Hematopoietic multipotent progenitor cell treated with erythropoietin and hydrocortisone succinate and interleukin-3 and kit ligand, for 6 days (in vitro differentiated cells): ENCODE data around the gene CER1.

Experiments
- DNase-seq: peaks from one replicate; pipeline ENCODE4 v3.0.0-alpha.2; 2015

CER1 gene, protein sequence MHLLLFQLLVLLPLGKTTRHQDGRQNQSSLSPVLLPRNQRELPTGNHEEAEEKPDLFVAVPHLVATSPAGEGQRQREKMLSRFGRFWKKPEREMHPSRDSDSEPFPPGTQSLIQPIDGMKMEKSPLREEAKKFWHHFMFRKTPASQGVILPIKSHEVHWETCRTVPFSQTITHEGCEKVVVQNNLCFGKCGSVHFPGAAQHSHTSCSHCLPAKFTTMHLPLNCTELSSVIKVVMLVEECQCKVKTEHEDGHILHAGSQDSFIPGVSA

DNA sequence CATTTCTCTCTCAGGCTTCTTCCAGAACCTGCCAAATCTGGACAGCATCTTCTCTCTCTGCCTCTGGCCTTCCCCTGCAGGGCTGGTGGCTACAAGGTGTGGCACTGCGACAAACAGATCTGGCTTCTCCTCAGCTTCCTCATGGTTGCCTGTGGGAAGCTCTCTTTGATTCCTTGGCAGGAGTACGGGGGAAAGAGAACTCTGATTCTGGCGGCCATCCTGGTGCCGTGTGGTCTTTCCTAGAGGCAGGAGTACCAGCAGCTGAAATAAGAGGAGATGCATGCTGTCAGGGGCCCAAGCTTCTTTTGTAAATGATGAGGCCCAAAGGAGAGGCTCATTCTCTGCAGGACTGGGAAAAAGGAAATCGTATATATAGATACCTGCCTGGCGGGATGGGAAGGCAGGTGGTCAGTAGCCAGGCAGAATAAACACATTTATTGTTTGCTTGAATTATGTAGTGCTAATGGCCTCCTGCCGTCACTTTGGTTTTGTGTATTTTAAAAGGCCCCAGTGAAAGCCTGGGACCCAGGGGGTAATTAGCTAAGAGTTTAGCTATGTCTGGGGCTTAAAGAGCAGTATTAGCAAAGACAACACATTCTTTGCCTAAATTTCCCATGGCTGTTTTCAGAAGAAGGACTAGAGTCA, at the start of gene CER1:
Gene CER1 (minus strand): TSS at position 343 of the 645 bp plus-strand sequence. CDS start 61 bp downstream, at position 282.
- DNase-seq = no peak

DNA sequence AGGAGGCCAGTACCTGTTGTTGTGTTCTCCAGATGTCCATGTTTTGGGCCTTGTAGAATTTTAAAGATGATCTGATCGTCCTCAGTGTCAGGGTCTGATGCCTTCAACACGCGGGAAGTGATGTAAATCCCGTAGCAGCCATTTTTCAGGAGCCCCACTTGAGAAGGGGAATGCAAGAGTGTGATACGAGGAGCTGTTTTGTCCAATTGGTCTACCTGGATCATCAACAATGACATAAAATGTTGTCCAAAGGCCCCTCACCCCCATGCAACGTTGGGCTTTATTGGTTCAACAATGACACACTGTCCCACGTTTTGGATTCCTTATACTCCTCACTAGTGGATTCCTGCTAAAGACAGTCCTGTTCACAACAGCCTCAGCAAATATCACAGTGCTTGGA, 48.1 kb upstream of the CER1 start:
- no peak for DNase-seq

DNA sequence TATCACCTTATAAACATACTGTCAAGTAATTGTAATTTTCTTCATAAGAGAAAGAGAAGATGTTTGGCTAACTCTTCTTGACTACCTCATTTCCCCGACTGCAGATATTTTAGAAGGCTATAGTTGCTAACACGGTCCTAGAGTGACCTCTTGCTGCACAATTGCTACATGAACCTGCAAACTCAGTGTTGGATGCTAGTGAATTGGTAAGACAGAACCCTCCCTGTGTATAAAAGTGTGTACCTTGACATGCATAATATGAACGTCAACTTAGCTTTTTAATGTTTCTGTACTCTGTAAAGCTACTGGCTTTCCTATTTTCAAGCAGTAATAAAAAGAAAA, 46.7 kb upstream of the CER1 start:
- peak; percentile 39 for DNase-seq

DNA sequence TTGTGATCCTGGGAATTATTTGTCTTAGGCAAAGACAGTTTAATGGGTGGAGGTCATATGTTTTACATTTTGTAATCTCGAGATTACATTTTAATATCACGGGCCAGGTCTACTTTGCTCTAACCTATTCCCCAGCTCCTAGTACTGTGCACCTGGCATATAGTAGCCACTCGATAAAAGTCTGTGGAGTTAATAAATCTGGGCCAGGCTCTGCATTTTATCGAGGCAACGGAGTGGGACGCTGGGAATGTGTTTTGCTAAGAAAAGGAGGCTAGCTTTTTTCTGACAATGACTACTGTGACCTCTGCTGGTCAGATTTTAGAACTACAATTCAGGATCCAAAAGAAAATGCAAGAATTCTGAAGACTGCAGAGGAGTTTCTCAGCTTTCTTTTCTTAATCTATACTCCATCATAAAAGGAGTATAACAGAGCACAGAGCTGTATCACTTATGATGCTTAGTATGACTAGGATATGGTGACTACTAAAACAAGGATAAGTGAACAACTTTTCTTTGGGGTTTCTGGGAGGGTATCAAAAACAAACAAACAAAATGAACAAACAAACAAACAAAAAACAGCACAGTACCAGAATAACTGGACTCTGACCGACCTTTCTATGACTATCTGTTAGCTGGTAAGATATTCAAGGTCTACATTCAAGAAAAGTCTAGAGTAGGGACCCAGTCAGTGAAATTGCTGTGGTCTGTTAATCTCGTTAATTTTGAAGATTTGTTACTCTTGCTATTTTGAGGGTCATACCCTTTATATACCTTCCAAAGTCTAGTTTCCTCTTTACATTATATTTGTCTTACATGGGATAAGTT, 46.1 kb upstream of the CER1 start:
- DNase-seq = peak; percentile 68

DNA sequence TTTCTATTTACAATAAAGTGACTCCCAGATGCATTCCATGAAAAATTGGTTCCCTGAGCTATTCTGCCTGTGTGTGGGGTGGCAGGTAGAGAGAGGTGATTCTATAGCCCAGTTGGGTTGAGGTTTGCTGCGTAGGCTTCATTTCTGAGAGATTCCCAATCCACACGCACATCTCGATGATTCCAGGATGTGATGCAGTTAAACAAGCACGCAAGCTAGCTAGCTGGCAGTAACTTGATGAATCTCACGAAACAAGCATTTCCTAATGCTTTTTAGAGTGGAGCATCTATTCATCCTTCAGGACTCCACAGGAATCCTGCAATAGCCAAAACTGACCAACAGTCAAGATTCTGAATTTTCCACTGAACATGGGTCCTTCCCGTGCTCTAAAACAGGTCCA, 43.8 kb upstream of the CER1 start:
- DNase-seq = no peak

DNA sequence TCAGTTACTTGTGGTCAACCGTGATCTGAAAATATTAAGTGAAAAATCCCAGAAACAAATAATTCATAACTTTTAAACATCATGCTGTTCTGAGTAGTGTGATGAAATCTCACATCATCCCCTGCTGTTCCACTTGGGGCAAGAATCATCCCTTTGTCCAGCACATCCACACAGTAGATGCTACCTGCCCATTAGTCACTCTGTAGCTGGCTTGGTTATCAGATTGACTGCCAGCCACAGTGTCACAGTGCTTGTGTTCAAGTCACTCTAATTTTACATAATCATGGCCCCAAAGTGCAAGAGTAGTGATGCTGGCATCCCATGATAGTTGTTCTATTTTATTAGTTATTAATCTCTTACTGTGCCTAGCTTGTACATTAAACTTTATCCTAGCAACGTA, 39.1 kb upstream of the CER1 start:
- DNase-seq = no peak

DNA sequence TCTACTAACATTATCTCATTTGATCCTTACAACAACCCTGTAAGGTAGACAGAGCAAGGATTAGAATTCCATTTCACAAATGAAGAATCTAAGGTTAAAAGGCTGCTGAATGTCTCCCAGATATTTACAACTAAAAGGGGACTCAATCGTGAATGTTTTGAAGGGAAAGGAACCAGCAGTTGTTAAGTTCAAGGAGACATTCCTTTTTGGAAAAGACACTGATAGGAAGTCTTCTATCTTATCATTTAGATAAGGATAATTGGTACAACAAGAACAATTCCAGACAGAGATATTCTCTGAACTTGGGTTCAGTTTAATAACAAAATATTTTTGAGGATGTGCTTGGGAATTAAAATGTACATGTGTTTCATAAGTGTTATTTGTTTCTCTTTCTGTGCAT, 37.5 kb upstream of the CER1 start:
- DNase-seq = no peak

DNA sequence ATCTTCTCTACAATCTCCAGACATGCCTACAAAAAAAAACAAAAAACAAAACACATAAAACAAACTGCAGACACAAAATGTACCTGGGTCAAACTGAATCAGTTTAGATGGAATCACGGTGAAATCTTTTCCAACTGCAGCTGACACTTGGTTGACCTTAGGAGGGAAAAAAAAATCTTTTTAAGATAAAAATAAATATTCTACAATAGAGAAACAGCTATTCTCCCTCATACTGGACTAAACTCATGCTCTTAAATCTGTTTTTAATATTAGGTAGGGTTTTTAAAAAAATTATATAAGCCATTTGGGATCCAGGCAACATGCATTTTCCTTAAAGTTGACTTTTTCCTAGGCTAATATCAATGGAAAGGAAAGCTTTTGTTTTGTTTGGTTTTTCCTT, 33.8 kb upstream of the CER1 start:
- no peak for DNase-seq

DNA sequence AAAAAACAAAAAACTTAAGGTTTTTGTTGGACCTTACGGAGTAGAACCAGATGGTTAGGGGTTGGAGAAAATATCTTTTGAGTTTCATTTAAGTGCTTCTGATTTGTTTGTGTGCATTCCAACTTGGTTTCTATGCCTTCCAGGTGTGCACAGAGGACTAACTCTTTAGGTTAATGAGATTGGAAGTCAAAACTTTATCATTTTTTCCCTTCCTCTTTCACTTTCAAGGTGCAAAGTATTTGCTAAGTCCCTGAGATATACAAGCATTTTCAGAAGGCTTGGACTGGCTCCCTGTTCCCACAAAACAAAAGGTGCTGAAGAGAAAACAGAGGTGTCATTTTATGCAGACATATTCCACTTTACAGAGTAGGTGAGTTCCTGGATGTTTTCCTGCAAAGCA, 30.3 kb upstream of the CER1 start:
- no peak for DNase-seq

DNA sequence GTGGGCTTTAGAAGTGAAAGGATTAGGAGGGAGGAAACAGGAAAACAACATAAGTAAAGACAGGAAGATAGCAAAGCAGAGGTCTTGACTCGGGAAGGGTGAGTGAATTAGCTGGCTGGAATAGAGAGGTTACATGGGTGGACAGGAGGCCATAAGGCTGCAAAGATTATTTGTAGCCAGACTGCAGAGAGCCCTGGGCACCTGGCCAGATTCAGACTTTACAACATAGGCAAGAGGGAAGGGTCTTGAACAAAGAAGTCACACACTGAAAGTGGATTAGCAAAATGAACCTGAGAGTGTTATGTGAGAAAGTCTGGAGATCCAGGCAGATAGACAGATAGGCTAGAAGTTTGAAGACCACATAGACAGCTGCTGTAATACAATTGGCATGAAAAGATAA, 29.7 kb upstream of the CER1 start:
- peak; percentile 4 for DNase-seq

DNA sequence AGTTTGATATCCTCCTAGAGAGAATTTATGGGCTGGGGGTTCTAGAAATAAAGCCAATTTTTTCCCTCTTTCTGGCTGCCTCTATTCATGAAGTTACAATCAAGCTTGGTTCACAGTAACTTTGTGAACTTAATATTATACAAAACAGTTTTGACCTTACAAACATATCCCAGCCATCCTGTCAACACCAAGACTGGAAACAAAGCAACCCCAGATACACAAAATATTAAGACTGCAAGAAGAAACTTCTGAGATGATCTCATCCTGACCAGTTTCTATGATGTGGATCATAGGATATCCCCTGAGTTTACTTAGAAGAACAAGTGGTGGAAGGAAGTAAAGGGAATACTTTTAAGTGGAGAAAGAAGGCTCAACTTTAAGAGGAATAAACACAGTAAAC, 28.3 kb upstream of the CER1 start:
- DNase-seq = no peak

DNA sequence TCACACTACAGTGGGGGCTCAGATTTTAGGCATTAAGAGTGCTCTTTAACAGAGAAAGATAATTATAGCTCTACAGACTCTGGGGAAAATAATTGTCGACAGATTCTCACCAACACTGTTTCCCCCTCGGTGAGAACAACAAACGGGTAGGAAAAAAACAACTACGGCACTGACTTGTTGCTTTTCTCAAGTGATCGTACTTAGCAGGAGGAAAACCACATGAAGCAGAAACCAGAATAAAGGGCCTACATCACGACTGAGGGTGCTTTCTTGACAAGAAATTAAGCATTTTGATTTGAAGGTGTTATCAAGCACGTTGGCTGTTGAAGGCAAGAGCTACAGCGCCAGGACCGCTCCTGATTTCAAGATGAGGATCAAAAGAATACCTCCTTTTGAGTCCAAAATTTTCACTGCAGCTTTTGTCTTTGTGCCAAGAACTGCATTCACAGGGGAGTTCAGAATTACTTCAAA, 27.2 kb upstream of the CER1 start:
- DNase-seq = no peak

DNA sequence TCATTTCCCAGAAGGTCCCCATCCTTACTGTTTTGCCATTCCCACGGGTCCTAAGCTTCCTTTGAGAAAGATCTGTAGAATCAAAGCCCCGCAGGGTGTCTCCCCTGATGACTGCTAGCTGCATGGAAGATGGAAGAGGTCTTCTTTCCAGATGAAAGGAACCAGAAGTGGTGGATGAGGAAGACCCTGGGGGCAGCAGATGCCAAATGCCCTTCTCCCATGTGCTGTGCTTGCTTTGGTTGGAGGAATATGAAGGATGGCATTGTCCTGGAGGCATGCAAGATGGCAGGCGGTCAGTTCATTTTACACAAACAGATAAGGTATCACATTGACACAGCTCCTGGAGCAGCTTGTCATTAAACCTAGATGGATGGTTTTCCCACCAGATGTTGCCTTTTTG, 25.8 kb upstream of the CER1 start:
- DNase-seq = no peak

DNA sequence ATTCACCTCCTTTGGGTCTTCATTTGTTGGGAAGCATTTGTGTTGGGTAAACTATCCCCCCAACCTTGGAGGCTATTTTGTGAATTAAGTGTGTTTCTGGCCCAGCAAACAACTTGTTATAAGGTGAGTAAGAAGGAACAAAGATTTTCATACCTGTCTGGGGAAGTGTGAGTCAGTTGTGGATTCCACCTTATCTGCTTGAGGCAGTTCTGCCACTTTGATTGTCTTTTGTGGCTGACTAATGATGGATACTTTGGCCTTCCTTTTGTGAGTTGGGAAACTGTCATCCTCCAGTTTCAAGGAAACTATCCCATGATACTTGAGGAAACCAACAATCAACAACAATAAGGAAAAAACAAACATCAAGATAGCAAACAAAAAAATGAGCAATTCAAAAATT, 24.6 kb upstream of the CER1 start:
- DNase-seq = no peak

DNA sequence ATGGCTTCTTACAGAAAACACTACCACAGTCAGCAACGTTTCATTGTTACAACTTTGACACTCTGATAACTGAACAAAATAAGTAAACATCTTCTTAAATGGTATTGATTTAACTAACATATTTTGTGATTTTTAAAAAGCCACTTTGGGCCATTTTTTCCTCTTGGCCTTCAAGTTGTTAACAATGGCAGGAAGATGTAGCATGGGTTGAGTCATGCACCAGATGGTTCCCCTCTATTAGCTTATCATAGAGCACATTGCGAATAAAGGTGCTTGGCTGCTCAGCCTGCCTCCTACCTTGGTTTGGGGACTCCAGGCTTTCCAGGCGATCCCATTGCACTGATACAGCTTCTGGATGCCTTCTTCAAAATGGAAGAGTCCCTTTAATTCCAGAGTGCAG, 24.1 kb upstream of the CER1 start:
- DNase-seq = no peak

DNA sequence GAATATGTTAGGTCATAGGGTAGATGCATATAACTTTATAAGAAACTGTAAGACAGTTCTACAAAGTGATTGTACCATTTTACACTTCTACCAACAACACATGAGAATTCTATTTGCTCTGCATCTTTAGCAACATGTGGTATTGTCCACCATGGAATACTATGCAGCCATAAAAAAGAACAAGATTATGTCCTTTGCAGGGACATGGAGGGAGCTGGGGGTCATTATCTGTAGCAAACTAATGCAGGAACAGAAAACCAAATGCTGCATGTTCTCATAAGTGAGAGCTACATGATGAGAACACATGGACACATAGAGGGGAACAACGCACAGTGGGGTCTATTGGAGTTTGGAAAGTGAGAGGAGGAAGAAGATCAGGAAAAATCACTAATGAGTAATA, 22.2 kb upstream of the CER1 start:
- no peak for DNase-seq

DNA sequence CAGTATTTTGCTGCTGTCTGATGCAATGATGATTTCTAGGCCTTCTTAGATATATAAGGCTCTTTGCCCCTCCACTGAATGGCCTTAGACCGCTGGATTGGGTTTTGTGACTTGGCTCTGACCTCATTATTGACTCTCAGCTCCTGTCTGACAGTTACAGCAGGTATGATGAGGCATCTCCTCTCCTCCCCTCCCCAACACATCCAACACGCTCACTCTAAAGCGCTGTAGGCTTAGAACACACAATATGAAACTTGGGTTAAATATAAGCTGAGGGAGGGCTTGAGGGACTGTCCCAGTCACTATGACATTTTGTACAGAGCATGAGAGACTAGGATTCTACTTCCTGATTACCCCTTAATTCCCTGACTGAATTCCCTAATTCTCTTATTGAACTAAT, 18.8 kb upstream of the CER1 start:
- DNase-seq = no peak

DNA sequence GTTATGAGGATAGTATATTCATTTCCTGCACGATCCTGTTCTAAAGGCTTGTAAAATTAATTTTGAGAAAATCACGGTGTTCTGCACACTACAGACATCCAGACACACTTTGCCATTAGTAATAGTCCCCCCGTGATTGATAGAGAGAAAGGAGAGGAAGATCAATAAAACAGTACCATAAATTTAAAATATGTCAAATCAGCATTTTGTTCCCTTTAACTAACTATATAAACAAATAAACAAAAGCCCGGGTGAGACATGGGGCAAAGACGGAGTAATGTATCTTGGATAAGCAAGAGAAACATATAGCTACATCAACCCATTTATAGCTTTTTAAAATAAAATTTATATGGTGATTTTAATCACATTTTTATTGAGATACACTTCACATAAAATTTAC, 10.6 kb upstream of the CER1 start:
- DNase-seq = no peak

DNA sequence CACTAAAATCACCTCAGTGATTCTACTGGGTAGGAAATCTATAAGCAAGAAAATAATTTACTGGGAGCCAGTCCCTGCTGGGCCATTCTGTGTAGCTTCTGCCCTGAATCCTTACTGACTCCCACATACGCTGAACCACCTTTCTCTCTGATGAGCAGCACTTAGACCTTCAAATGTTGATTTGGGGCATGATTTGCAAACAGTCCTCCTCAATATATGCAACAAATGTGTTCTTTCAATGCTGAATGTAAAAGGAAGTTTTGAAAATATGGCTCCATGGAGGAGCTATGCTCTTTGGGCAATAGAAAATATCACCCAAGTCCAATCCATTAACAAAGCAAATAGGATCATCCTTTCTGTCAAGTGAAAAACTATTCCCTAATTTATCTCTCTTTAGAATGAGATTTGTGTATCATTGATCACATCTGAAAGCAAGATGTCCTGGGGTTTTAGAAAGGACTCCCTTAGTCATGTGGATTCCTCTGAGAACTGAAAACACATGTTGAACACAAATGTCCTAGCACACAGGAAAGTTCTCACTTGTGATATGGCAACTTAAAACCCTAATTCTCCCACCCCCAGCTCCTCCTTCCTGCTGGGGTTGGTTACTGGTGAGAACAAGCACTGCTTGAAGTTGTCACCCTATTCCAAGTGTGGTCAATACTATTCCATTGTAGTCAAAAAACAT, 8.9 kb upstream of the CER1 start:
- DNase-seq = no peak

DNA sequence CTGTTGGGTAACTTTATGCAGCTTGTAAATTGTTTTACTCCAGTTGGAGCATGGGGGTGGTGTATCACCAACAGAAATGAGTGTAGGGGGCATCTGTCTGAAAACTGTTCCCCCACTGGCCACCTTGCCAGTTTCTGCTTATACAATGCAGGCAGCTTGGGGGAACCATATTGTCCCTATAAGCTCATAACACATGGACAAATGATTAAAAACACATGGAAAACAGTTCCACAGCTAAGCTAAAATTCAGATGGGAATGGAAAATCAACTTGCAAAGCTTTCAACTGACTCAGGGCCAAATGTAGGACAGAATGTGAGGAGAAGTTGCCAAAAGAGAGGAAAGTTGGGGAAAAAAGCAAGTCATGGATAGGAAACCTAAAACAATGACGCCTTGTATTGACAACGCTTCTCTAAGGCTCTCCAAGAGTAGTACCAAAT, 7.9 kb upstream of the CER1 start:
- DNase-seq = no peak

DNA sequence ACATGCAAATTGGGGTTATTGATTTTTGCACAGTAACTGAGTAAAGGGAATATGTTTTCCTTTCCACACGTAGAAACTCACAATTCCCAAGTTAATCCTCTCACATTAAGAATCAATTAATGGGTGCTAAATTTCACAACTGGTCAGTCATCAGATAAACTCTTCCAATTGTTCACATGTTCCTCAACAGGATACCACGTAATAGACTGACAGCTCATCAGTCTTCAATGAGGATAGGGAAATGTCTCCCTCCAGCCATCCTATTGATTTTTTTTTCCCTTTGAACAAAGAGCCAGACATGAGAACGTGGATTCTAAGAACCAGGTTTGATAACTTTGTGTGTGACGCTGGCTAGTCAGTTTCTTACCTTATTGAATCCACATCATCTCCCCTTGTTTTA, 768 bp upstream of the CER1 start:
- DNase-seq = no peak

DNA sequence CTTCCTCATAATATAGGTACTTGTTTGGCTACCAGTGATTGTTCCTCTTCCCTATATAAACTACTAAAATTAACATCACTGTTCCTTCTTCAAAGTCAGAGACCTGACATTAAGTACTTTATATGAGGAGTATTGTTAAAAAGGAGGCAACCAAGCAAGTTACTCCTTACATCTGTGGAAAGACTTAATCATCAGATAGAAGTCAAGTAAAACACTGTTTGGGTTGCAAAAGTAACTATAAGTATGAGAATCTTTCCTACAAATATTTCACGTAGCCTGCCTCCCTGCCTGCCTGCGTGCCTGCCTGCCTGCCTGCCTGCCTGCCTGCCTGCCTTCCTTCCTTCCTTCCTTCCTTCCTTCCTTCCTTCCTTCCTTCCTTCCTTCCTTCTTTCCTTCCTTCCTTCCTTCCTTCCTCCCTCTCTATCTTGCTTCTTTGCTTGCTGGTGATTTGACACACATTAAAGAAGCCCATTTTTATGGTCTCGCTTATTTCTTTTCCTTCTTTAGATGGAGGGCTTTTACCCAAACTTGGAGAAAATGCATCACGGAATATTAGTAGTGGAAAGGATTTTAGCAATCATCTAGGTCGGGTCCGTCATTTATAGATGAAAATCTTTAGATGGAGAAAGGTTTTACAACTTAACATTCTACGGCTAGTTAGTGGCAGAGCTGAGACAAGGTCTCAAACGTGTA, 3.2 kb downstream of the CER1 start:
- no peak for DNase-seq

DNA sequence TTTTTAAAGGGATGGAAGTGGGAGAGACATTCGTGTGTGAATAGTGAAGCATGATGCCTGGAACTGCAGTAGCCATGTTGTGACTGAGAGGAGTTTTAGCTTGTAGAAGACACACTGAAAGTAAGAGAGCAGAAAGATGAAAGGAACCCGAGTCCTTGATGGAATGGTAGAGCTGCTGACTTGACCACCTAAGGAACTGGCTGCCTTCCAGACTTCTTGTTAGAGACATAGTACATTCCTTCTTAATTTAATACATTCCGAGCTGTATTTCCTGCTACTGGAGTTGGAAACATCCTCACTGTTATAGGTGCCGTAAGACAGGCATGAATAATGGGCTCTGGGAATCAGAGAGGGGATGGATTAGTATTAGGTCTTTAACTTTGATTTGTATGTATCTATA, 7.4 kb downstream of the CER1 start:
- DNase-seq = no peak
